HG02588 (cell line): ENCODE results near the gene AGRN.

ENCODE experiments used
- ATAC-seq: cut with Tn5 transposase; IDR thresholded peaks from one replicate; pipeline ENCODE4 v1.9.1; 2021; ENCODE audit warnings: mild to moderate bottlenecking, moderate library complexity; ENCODE audit not compliant: unreplicated experiment

Gene AGRN

GRCh38 chr1:1033731-1034438 lies 14.0 kb downstream of the AGRN start:
- no peak for ATAC-seq

DNA sequence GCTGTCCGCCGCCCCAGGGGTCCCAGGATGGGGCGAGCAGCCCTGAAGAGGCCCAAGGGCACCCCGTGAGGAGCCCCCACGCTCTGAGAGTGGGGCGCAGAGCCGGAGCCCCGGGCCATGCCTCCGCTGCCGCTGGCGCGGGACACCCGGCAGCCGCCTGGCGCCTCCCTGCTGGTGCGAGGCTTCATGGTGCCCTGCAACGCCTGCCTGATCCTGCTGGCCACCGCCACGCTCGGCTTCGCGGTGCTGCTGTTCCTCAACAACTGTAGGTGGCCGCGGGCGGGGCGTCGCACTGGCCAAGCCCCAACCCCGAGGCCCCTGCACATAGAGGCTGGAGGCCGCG lies 14.5 kb downstream of the AGRN start:
- no peak for ATAC-seq

GRCh38 chr1:1035291-1035943 lies 15.5 kb downstream of the AGRN start:
- ATAC-seq: no peak

GRCh38 chr1:1037366-1038327 lies 17.7 kb downstream of the AGRN start:
- ATAC-seq: no peak

GRCh38 chr1:1038694-1039093 lies 18.8 kb downstream of the AGRN start:
- ATAC-seq: peak; percentile 53

DNA sequence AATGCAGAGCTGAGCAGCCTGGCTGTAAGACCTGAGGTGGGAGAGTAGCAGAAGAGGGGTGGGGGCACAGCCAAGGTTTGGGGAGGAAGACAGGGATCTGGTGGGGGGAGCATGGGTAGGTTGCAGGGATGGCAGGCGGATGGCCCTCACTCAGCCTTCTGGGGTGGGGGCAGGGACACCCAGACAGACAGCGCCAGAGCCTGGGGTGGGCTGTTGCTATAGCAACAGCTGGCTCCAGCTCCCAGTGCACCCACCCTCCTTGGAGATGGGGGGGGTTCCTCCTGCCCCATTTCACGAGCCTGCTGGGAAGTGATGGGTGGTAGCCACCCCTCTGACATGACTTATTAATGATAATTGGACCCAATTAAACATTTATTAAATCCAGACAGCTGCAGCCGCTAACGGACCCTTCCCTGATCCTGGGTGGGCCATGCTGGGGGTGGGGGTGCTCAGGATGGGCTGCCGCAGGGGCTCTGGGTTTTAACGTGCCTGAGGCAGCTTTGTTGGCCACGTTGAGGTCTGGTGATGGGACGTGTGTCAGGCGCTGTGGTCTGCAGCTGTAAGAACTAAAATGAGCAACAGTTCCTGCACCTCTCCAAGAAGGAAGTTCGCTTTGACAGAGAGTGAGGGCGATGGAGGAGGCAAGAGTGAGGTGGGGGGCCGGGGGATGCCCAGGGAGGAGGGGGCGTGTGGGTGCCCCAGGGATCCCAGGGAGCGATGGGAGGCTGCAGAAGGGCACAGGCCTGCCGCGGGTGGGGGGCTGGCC lies 19.4 kb downstream of the AGRN start:
- ATAC-seq: no peak

DNA sequence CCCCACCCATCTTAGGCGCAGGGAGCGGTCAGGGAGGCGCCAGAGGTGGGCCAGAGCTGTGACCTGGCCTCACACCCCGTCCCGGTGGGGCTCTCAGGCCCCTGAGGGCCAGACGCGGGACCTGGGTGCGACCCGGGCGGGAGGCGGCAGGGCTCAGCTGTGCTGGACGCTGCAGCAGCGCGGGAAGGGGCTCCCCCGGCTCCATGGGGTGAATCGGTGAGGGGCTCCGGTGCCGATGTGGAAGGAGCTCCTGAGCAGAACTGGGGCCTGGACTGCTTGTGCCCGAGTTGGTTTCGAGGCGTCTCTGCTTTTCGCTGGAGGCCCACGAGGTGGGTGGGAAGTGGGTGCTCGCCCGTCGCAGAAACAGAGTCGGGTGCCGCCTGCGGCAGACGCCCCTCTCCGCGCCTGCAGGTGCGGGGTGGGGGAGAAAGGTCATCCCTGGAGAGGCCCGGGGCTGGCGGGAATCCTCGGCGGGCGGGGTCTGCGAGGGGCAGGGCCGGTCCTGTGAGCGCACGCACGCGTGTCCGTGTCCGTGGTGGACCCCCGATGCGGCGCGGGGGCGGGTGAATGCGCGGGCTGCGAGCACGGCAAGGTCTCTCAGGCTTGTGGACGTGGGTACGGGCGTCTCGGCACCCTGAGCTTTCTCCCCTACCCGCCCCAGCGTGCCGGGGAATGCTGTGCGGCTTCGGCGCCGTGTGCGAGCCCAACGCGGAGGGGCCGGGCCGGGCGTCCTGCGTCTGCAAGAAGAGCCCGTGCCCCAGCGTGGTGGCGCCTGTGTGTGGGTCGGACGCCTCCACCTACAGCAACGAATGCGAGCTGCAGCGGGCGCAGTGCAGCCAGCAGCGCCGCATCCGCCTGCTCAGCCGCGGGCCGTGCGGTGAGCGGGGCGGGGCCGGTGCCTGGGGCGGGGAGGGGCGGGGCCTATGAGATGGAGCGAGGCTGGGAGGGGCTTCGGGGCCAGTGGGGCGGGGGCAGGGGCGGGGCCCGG lies 20.4 kb downstream of the AGRN start:
- no peak for ATAC-seq

- no peak for ATAC-seq
Observed at GRCh38 chr1:1041092-1041523, 21.2 kb downstream of the AGRN start.

DNA sequence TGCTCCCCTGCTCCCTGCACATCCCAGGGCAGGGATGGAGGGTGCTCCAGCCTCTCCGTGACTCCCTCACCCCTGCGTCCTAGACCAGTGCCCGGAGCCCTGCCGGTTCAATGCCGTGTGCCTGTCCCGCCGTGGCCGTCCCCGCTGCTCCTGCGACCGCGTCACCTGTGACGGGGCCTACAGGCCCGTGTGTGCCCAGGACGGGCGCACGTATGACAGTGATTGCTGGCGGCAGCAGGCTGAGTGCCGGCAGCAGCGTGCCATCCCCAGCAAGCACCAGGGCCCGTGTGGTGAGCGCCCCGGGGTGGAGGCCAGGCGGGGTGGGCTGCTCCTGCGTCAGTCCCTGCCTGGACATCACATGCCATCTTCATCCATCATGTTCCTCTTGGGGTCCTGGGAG lies 22.0 kb downstream of the AGRN start:
- no peak for ATAC-seq

DNA sequence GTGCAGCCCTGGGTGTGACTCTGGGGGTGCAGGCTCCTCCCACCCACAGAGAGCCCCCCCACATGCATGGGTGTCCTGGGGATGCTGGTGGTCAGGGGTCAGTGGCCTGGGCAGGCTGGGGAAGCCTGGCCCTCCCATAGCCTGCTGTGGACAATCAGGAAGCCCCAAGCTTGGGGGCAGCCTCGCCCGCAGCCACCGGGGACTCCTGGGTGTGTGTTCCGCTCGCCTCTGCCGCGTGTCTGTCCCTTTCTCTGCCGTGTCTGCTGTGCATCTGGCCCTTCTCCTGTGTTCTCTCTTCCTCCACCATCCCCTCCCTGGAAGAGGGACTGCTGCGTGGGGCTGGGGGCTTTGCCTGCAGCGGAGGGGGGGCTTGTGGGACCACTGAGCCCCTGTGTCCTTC lies 22.9 kb downstream of the AGRN start:
- no peak for ATAC-seq

DNA sequence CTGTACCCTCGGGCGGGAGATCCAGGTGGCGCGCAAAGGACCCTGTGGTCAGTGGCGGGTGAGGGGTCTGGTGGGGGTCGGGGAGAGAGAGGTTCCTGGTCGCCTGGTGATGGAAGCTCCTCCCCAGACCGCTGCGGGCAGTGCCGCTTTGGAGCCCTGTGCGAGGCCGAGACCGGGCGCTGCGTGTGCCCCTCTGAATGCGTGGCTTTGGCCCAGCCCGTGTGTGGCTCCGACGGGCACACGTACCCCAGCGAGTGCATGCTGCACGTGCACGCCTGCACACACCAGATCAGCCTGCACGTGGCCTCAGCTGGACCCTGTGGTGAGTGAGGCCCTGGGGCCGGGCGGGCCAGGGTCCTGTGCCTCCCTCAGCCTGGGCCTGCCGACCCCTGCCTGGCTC lies 23.5 kb downstream of the AGRN start:
- no peak for ATAC-seq

DNA sequence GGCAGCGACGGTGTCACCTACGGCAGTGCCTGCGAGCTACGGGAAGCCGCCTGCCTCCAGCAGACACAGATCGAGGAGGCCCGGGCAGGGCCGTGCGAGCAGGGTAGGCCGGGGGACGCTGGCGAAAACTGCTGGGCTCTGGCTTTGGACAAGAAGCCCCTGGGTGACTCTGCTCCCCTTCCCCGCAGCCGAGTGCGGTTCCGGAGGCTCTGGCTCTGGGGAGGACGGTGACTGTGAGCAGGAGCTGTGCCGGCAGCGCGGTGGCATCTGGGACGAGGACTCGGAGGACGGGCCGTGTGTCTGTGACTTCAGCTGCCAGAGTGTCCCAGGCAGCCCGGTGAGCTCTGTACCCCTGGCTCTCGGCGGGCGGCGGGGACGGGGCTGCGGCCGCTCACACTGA lies 24.0 kb downstream of the AGRN start:
- ATAC-seq: no peak

DNA sequence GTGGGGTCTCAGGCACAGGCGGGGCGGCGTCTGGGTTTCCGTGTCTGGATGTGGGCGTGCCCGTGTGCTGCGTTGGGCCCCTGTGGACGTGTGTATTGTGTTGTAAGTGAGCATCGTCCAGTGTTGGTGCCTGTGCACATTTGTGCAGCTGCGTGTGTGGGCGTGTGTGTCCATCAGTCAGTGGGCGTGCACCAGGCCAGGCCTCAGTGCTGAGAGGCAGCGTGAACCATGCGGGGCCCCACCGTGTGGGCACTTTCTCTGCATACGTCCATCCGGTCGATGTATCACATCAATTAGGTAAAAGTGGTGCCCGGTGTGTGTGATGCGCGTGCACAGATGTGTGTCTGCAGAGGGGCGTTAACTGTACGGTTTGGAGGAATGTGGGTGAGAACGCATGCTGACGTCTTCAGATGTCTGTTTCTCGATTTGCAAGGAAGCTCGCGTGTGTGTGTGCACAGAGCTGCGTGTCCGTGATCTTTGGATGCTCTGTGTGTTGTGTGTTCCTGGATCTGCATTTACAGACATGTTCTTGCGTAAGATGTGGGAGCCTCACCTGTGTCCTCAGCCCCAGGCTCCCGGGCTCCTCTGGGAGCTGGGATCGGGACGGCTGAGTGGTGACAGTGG lies 24.6 kb downstream of the AGRN start:
- ATAC-seq: no peak

GRCh38 chr1:1045129-1045528 lies 25.2 kb downstream of the AGRN start:
- ATAC-seq: no peak

DNA sequence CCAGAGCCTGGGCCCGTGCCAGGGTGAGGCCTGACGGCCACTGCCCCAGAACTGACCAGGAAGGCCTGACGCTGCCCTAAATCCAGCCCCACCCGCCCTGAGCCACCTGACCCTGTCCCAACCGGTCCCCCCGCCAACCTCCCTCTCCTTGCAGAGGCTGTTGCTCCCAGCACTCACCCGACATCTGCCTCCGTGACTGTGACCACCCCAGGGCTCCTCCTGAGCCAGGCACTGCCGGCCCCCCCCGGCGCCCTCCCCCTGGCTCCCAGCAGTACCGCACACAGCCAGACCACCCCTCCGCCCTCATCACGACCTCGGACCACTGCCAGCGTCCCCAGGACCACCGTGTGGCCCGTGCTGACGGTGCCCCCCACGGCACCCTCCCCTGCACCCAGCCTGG lies 26.3 kb downstream of the AGRN start:
- no peak for ATAC-seq

GRCh38 chr1:1046767-1047166 lies 26.8 kb downstream of the AGRN start:
- no peak for ATAC-seq

DNA sequence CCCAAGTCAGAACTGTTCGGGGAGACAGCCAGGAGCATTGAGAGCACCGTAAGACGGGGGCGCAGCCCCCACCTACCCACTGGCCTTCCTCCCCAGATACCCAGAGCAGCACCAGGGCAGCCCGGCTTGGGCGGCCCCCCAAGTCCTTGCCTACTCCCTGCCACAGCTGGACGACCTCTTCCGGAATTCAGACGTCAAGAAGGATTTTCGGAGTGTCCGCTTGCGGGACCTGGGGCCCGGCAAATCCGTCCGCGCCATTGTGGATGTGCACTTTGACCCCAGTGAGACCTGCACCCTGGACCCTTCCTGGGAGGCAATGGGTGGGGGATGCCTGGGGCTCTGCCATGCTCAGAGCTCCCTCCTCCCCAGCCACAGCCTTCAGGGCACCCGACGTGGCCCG lies 27.5 kb downstream of the AGRN start:
- no peak for ATAC-seq

DNA sequence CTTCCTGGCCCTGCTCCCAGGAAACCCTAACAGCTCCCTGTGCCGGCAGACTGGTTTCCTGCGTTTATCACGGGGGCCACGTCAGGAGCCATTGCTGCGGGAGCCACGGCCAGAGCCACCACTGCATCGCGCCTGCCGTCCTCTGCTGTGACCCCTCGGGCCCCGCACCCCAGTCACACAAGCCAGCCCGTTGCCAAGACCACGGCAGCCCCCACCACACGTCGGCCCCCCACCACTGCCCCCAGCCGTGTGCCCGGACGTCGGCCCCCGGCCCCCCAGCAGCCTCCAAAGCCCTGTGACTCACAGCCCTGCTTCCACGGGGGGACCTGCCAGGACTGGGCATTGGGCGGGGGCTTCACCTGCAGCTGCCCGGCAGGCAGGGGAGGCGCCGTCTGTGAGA lies 28.0 kb downstream of the AGRN start:
- ATAC-seq: no peak

DNA sequence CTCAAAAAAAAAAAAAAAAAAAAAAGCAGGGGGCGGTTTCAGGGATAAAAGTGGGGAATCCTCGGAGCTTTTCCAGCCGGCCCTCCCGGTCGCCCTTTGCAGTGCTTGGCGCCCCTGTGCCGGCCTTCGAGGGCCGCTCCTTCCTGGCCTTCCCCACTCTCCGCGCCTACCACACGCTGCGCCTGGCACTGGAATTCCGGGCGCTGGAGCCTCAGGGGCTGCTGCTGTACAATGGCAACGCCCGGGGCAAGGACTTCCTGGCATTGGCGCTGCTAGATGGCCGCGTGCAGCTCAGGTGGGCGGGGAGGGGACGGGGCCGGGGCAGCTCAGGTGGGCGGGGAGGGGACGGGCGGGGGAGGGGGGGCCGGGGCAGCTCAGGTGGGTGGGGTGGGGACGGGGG lies 28.8 kb downstream of the AGRN start:
- no peak for ATAC-seq
